HEK293 (cell line): ENCODE results near the gene HOTAIR.
A peak's percentile ranks its signal among the peaks of the same experiment; 100 is the strongest.

Experiments
- HOXC10 ChIP-seq: sonication (generic); formaldehyde crosslinking; IDR thresholded peaks from 2 replicates; pipeline ENCODE4 v1.8.1; 2023; ENCODE audit warnings: mild to moderate bottlenecking, missing genetic modification reagents
- IKZF3 ChIP-seq: fragments of 450-650 bp; IDR thresholded peaks from 2 replicates; pipeline ENCODE4 v1.5.0; 2018; ENCODE audit warnings: missing biosample characterization, mild to moderate bottlenecking, missing genetic modification characterization, moderate library complexity
- KLF1 ChIP-seq: fragments of 450-650 bp; formaldehyde crosslinking; IDR thresholded peaks from 2 replicates; pipeline ENCODE4 v1.5.1; 2016; ENCODE audit warnings: missing biosample characterization, missing genetic modification characterization
- ZBTB48 ChIP-seq: fragments of 450-650 bp; formaldehyde crosslinking; IDR thresholded peaks from 2 replicates; pipeline ENCODE4 v1.5.1; 2016; ENCODE audit warnings: missing biosample characterization, missing genetic modification characterization
- ZBTB7A ChIP-seq: fragments of 450-650 bp; formaldehyde crosslinking; IDR thresholded peaks from 2 replicates; pipeline ENCODE4 v1.5.1; 2016; ENCODE audit warnings: low read depth, missing biosample characterization, missing genetic modification characterization
- ZBTB8A ChIP-seq: fragments of 450-650 bp; formaldehyde crosslinking; IDR thresholded peaks from 2 replicates; pipeline ENCODE4 v1.5.1; 2016; ENCODE audit warnings: missing biosample characterization, missing genetic modification characterization
- ZNF10 ChIP-seq: fragments of 450-650 bp; formaldehyde crosslinking; IDR thresholded peaks from 2 replicates; pipeline ENCODE4 v1.5.1; 2017; ENCODE audit warnings: missing biosample characterization, missing genetic modification characterization
- ZNF169 ChIP-seq: fragments of 450-650 bp; formaldehyde crosslinking; IDR thresholded peaks from 2 replicates; pipeline ENCODE4 v1.5.1; 2016; ENCODE audit warnings: missing biosample characterization, missing genetic modification characterization
- ZNF2 ChIP-seq: fragments of 450-650 bp; formaldehyde crosslinking; IDR thresholded peaks from 2 replicates; pipeline ENCODE4 v1.5.1; 2016; ENCODE audit warnings: missing biosample characterization, missing genetic modification characterization
- ZNF248 ChIP-seq: fragments of 450-650 bp; formaldehyde crosslinking; IDR thresholded peaks from 2 replicates; pipeline ENCODE4 v1.5.1; 2017; ENCODE audit warnings: missing biosample characterization, missing genetic modification characterization
- ZNF354C ChIP-seq: fragments of 450-650 bp; formaldehyde crosslinking; IDR thresholded peaks from 2 replicates; pipeline ENCODE4 v1.5.1; 2016; ENCODE audit warnings: missing biosample characterization, missing genetic modification characterization, low read depth, borderline replicate concordance
- ZNF629 ChIP-seq: fragments of 450-650 bp; formaldehyde crosslinking; IDR thresholded peaks from 2 replicates; pipeline ENCODE4 v1.5.1; 2017; ENCODE audit warnings: missing biosample characterization, missing genetic modification characterization
- ZNF701 ChIP-seq: fragments of 450-650 bp; formaldehyde crosslinking; IDR thresholded peaks from 2 replicates; pipeline ENCODE4 v1.5.1; 2016; ENCODE audit warnings: missing biosample characterization, missing genetic modification characterization
- ZNF785 ChIP-seq: fragments of 450-650 bp; formaldehyde crosslinking; IDR thresholded peaks from 2 replicates; pipeline ENCODE4 v1.5.1; 2016; ENCODE audit warnings: missing biosample characterization, missing genetic modification characterization
- TF ChIP-seq, protein P1 (sequence below): fragments of 450-650 bp; formaldehyde crosslinking; IDR thresholded peaks from 2 replicates; pipeline ENCODE4 v1.5.1; 2016; ENCODE audit warnings: missing biosample characterization, missing genetic modification characterization
- TF ChIP-seq, protein P2 (sequence below): fragments of 450-650 bp; formaldehyde crosslinking; conservative IDR thresholded peaks from 2 replicates; pipeline ENCODE4 v1.5.1; 2016; ENCODE audit warnings: low read depth, missing biosample characterization, missing genetic modification characterization
- TF ChIP-seq, protein P3 (sequence below): fragments of 450-650 bp; formaldehyde crosslinking; IDR thresholded peaks from 2 replicates; pipeline ENCODE4 v1.5.1; 2016; ENCODE audit warnings: missing biosample characterization, missing genetic modification characterization
- TF ChIP-seq, protein P4 (sequence below): fragments of 450-650 bp; formaldehyde crosslinking; IDR thresholded peaks from 2 replicates; pipeline ENCODE4 v1.5.1; 2016; ENCODE audit warnings: missing biosample characterization, missing genetic modification characterization
- TF ChIP-seq, protein P5 (sequence below): fragments of 450-650 bp; formaldehyde crosslinking; optimal IDR thresholded peaks from 2 replicates; pipeline ENCODE3; 2016; ENCODE audit warnings: missing biosample characterization, mild to moderate bottlenecking, missing genetic modification characterization
- TF ChIP-seq, protein P6 (sequence below): fragments of 450-650 bp; formaldehyde crosslinking; IDR thresholded peaks from 2 replicates; pipeline ENCODE4 v1.5.0; 2017; ENCODE audit warnings: missing biosample characterization, missing genetic modification characterization, borderline replicate concordance
- TF ChIP-seq, protein P7 (sequence below): fragments of 450-650 bp; formaldehyde crosslinking; conservative IDR thresholded peaks from 2 replicates; pipeline ENCODE4 v1.5.1; 2016; ENCODE audit warnings: low read depth, missing biosample characterization, missing genetic modification characterization

HOTAIR gene

DNA sequence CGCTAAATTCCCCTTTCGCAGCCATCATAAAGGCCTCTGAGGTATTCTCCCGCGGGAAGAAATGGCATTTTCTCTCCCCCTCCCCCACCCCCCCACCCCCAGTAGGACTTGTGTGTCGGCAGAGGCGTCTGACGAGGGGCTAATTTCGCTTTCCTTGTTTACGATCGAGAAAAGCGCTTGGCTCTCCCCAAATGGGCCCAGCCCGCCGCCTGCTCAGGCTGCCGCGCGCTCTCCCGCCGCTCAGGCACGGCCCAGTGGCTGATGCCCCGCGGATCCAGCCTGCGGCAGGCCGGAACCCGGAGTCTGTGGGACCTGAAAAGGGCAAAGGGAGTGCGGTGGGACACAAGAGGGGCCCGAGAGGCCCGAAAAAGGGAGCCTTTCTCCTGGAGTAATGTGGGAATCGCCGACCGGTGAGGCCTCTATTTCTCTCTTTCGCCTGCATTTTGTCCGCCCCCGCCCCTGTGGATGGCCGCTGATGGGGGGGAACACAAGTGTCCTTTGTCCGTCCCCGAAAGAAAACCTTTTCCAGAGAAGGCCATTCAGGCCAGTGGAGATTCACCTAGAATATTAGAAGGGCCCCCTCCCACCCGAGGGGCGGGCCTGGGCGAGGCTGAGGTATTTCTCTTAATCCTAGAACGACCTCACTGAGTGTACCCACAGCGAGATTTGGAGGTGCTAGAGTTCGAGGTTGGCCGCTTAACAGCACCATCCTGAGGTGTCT, 44.5 kb upstream of the HOTAIR start (continued):
- TF ChIP-seq, protein P1, sequence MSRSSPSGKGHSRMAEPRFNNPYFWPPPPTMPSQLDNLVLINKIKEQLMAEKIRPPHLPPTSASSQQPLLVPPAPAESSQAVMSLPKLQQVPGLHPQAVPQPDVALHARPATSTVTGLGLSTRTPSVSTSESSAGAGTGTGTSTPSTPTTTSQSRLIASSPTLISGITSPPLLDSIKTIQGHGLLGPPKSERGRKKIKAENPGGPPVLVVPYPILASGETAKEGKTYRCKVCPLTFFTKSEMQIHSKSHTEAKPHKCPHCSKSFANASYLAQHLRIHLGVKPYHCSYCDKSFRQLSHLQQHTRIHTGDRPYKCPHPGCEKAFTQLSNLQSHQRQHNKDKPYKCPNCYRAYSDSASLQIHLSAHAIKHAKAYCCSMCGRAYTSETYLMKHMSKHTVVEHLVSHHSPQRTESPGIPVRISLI (tag by site-specific recombination), result no peak
- TF ChIP-seq ZNF629 (tag by site-specific recombination) (peak; percentile 25; the same call in 1 of the 2 replicates), ZNF785 (tag by site-specific recombination) (no peak), ZNF354C (no peak), ZNF2 (tag by site-specific recombination) (no peak), ZBTB48 (tag by site-specific recombination) (no peak), ZNF10 (tag by site-specific recombination) (no peak), ZBTB8A (tag by site-specific recombination) (peak; percentile 89), KLF1 (tag by site-specific recombination) (peak; percentile 59), ZBTB7A (tag by site-specific recombination) (peak; percentile 52; the same call in 1 of the 2 replicates), ZNF248 (tag by site-specific recombination) (no peak), HOXC10 (CRISPR knock-in tag) (no peak), IKZF3 (tag by site-specific recombination) (peak; percentile 6; the same call in 1 of the 2 replicates), ZNF701 (tag by site-specific recombination) (no peak), ZNF169 (no peak)
- TF ChIP-seq, protein P2, sequence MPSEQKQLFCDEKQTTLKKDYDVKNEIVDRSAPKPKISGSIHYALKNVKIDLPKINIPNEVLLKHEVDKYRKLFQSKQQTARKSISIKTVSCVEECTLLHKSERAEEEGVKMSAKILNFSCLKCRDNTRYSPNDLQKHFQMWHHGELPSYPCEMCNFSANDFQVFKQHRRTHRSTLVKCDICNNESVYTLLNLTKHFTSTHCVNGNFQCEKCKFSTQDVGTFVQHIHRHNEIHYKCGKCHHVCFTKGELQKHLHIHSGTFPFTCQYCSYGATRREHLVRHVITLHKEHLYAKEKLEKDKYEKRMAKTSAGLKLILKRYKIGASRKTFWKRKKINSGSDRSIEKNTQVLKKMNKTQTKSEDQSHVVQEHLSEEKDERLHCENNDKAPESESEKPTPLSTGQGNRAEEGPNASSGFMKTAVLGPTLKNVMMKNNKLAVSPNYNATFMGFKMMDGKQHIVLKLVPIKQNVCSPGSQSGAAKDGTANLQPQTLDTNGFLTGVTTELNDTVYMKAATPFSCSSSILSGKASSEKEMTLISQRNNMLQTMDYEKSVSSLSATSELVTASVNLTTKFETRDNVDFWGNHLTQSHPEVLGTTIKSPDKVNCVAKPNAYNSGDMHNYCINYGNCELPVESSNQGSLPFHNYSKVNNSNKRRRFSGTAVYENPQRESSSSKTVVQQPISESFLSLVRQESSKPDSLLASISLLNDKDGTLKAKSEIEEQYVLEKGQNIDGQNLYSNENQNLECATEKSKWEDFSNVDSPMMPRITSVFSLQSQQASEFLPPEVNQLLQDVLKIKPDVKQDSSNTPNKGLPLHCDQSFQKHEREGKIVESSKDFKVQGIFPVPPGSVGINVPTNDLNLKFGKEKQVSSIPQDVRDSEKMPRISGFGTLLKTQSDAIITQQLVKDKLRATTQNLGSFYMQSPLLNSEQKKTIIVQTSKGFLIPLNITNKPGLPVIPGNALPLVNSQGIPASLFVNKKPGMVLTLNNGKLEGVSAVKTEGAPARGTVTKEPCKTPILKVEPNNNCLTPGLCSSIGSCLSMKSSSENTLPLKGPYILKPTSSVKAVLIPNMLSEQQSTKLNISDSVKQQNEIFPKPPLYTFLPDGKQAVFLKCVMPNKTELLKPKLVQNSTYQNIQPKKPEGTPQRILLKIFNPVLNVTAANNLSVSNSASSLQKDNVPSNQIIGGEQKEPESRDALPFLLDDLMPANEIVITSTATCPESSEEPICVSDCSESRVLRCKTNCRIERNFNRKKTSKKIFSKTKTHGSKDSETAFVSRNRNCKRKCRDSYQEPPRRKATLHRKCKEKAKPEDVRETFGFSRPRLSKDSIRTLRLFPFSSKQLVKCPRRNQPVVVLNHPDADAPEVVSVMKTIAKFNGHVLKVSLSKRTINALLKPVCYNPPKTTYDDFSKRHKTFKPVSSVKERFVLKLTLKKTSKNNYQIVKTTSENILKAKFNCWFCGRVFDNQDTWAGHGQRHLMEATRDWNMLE (tag by site-specific recombination), result no peak
- TF ChIP-seq, protein P3, sequence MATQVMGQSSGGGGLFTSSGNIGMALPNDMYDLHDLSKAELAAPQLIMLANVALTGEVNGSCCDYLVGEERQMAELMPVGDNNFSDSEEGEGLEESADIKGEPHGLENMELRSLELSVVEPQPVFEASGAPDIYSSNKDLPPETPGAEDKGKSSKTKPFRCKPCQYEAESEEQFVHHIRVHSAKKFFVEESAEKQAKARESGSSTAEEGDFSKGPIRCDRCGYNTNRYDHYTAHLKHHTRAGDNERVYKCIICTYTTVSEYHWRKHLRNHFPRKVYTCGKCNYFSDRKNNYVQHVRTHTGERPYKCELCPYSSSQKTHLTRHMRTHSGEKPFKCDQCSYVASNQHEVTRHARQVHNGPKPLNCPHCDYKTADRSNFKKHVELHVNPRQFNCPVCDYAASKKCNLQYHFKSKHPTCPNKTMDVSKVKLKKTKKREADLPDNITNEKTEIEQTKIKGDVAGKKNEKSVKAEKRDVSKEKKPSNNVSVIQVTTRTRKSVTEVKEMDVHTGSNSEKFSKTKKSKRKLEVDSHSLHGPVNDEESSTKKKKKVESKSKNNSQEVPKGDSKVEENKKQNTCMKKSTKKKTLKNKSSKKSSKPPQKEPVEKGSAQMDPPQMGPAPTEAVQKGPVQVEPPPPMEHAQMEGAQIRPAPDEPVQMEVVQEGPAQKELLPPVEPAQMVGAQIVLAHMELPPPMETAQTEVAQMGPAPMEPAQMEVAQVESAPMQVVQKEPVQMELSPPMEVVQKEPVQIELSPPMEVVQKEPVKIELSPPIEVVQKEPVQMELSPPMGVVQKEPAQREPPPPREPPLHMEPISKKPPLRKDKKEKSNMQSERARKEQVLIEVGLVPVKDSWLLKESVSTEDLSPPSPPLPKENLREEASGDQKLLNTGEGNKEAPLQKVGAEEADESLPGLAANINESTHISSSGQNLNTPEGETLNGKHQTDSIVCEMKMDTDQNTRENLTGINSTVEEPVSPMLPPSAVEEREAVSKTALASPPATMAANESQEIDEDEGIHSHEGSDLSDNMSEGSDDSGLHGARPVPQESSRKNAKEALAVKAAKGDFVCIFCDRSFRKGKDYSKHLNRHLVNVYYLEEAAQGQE (tag by site-specific recombination), result no peak
- TF ChIP-seq, protein P4, sequence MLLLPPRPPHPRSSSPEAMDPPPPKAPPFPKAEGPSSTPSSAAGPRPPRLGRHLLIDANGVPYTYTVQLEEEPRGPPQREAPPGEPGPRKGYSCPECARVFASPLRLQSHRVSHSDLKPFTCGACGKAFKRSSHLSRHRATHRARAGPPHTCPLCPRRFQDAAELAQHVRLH (tag by site-specific recombination), result no peak
- TF ChIP-seq, protein P5, sequence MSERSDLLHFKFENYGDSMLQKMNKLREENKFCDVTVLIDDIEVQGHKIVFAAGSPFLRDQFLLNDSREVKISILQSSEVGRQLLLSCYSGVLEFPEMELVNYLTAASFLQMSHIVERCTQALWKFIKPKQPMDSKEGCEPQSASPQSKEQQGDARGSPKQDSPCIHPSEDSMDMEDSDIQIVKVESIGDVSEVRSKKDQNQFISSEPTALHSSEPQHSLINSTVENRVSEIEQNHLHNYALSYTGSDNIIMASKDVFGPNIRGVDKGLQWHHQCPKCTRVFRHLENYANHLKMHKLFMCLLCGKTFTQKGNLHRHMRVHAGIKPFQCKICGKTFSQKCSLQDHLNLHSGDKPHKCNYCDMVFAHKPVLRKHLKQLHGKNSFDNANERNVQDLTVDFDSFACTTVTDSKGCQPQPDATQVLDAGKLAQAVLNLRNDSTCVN, result peak; percentile 39
- TF ChIP-seq, protein P6, sequence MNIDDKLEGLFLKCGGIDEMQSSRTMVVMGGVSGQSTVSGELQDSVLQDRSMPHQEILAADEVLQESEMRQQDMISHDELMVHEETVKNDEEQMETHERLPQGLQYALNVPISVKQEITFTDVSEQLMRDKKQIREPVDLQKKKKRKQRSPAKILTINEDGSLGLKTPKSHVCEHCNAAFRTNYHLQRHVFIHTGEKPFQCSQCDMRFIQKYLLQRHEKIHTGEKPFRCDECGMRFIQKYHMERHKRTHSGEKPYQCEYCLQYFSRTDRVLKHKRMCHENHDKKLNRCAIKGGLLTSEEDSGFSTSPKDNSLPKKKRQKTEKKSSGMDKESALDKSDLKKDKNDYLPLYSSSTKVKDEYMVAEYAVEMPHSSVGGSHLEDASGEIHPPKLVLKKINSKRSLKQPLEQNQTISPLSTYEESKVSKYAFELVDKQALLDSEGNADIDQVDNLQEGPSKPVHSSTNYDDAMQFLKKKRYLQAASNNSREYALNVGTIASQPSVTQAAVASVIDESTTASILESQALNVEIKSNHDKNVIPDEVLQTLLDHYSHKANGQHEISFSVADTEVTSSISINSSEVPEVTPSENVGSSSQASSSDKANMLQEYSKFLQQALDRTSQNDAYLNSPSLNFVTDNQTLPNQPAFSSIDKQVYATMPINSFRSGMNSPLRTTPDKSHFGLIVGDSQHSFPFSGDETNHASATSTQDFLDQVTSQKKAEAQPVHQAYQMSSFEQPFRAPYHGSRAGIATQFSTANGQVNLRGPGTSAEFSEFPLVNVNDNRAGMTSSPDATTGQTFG, result no peak
- TF ChIP-seq, protein P7, sequence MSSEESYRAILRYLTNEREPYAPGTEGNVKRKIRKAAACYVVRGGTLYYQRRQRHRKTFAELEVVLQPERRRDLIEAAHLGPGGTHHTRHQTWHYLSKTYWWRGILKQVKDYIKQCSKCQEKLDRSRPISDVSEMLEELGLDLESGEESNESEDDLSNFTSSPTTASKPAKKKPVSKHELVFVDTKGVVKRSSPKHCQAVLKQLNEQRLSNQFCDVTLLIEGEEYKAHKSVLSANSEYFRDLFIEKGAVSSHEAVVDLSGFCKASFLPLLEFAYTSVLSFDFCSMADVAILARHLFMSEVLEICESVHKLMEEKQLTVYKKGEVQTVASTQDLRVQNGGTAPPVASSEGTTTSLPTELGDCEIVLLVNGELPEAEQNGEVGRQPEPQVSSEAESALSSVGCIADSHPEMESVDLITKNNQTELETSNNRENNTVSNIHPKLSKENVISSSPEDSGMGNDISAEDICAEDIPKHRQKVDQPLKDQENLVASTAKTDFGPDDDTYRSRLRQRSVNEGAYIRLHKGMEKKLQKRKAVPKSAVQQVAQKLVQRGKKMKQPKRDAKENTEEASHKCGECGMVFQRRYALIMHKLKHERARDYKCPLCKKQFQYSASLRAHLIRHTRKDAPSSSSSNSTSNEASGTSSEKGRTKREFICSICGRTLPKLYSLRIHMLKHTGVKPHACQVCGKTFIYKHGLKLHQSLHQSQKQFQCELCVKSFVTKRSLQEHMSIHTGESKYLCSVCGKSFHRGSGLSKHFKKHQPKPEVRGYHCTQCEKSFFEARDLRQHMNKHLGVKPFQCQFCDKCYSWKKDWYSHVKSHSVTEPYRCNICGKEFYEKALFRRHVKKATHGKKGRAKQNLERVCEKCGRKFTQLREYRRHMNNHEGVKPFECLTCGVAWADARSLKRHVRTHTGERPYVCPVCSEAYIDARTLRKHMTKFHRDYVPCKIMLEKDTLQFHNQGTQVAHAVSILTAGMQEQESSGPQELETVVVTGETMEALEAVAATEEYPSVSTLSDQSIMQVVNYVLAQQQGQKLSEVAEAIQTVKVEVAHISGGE (tag by site-specific recombination), result peak; percentile 56; the same call in 1 of the 2 replicates
